ENCODE measurements around the gene ATP13A3.

DNA sequence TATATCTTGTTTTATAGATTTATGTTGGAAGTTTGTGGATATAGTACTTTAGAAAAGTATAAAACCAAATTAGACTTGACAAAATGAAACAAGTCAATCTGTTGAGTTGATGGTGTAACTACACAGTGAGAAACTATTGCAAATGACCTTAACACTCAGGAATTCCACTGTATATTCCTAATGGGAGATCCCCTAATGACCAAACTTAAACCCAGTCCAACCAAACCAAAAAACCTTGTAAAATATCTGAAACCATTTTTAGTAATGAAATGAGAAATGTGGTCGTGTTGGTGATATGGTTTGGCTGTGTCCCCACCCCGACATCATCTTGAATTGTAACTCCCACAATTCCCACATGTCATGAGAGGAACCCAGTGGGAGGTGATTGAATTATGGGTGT is 31.9 kb upstream of the ATP13A3 start:
- TF ChIP-seq, protein P1, sequence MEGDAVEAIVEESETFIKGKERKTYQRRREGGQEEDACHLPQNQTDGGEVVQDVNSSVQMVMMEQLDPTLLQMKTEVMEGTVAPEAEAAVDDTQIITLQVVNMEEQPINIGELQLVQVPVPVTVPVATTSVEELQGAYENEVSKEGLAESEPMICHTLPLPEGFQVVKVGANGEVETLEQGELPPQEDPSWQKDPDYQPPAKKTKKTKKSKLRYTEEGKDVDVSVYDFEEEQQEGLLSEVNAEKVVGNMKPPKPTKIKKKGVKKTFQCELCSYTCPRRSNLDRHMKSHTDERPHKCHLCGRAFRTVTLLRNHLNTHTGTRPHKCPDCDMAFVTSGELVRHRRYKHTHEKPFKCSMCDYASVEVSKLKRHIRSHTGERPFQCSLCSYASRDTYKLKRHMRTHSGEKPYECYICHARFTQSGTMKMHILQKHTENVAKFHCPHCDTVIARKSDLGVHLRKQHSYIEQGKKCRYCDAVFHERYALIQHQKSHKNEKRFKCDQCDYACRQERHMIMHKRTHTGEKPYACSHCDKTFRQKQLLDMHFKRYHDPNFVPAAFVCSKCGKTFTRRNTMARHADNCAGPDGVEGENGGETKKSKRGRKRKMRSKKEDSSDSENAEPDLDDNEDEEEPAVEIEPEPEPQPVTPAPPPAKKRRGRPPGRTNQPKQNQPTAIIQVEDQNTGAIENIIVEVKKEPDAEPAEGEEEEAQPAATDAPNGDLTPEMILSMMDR (IDR thresholded peaks at IDR 0.05), result no peak
- no peak for TF ChIP-seq POLR2A (IDR thresholded peaks at IDR 0.05)

Data from esophagus squamous epithelium (tissue), 4 donors.